Calu3 (cell line): Measurements from ENCODE around the gene NHLRC3. TPM values are rescaled to one million over a fixed set of nuclear protein-coding genes. Genes with fewer than 3 reads are reported as not detected.

Source experiments
- BruUV-seq: library from RNA; stranded (reverse); fragments of 400-500 nt; replicated peaks from 2 replicates; lab custom pipeline; 2021; lab: Mats Ljungman, UMichigan
- CTCF ChIA-PET: fragments of 300-600 bp; sonication (Branson Sonifier 250); formaldehyde crosslinking; loops from one replicate; lab custom pipeline; 2022; ENCODE audit warnings: antibody characterized with exemption; lab: Charles Lee
- DNase-seq: peaks from one replicate; pipeline ENCODE4 v3.0.0; 2022
- H3K27ac Mint-ChIP-seq: one replicate; pipeline ENCODE4 v1.8.0; 2022; ENCODE audit warnings: mixed read lengths; ENCODE audit not compliant: unreplicated experiment
- H3K27me3 Mint-ChIP-seq: one replicate; pipeline ENCODE4 v1.8.0; 2022; ENCODE audit warnings: mixed read lengths; ENCODE audit not compliant: unreplicated experiment
- H3K36me3 Mint-ChIP-seq: one replicate; pipeline ENCODE4 v1.8.0; 2022; ENCODE audit warnings: mild to moderate bottlenecking, moderate library complexity, mixed read lengths; ENCODE audit not compliant: insufficient read depth, unreplicated experiment
- H3K4me1 Mint-ChIP-seq: one replicate; pipeline ENCODE4 v1.8.0; 2022; ENCODE audit warnings: mild to moderate bottlenecking, low read depth, mixed read lengths; ENCODE audit not compliant: unreplicated experiment
- H3K4me3 Mint-ChIP-seq: one replicate; pipeline ENCODE4 v1.8.0; 2022; ENCODE audit warnings: mild to moderate bottlenecking, low read depth, moderate library complexity, mixed read lengths; ENCODE audit not compliant: unreplicated experiment
- H3K9me3 Mint-ChIP-seq: one replicate; pipeline ENCODE4 v1.8.0; 2022; ENCODE audit warnings: low read depth, mixed read lengths; ENCODE audit not compliant: unreplicated experiment
- intact Hi-C: fragments of 100-400 bp; cut with micrococcal nuclease; formaldehyde crosslinking; loops from one replicate; pipeline ENCODE4 v1.10.0; 2022; ENCODE audit not compliant: unreplicated experiment
- total RNA-seq: library from RNA; stranded (reverse); gene quantifications from 2 replicates; pipeline ENCODE4 v1.2.3, GENCODE V29; 2022
- TF ChIP-seq, protein P1 (sequence below): fragments of 200-600 bp; IDR thresholded peaks from one replicate; pipeline ENCODE4 v1.8.0; 2022; ENCODE audit warnings: antibody characterized with exemption; ENCODE audit not compliant: unreplicated experiment

NHLRC3 gene
- total RNA-seq, 1 experiment from 2014 or later: 23.1 TPM

DNA sequence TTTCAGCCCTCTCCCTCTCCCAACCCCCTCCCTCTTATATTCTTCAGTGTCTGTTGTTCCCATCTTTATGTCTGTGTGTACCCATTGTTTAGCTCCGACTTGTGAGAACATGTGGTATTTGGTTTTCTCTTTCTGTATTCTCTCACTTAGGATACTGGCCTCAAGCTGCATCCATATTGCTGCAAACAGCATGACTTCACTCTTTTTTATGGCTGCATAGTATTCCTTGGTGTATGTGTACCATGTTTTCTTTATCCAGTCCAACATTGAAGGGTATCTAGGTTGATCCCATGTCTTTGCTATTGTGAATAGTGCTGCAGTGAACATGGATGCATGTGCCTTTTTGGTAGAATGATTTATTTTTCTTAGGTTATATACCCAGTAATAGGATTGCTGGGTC lies 17.8 kb downstream of the NHLRC3 start:
- H3K36me3 Mint-ChIP-seq: no peaks in the 10 kb centered on the region
- H3K4me1 Mint-ChIP-seq: no peaks in the 10 kb centered on the region
- TF ChIP-seq, protein P1, sequence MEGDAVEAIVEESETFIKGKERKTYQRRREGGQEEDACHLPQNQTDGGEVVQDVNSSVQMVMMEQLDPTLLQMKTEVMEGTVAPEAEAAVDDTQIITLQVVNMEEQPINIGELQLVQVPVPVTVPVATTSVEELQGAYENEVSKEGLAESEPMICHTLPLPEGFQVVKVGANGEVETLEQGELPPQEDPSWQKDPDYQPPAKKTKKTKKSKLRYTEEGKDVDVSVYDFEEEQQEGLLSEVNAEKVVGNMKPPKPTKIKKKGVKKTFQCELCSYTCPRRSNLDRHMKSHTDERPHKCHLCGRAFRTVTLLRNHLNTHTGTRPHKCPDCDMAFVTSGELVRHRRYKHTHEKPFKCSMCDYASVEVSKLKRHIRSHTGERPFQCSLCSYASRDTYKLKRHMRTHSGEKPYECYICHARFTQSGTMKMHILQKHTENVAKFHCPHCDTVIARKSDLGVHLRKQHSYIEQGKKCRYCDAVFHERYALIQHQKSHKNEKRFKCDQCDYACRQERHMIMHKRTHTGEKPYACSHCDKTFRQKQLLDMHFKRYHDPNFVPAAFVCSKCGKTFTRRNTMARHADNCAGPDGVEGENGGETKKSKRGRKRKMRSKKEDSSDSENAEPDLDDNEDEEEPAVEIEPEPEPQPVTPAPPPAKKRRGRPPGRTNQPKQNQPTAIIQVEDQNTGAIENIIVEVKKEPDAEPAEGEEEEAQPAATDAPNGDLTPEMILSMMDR: no peak
- DNase-seq: no peak
- no peak overlapping the region for H3K27ac Mint-ChIP-seq
- CTCF ChIA-PET: no interaction called here
- no peaks in the 10 kb centered on the region for H3K27me3 Mint-ChIP-seq
- H3K4me3 Mint-ChIP-seq: no peak overlapping the region
- intact Hi-C loops: no loop called here
- BruUV-seq: no TSS peak
- H3K9me3 Mint-ChIP-seq: no peaks in the 10 kb centered on the region

DNA sequence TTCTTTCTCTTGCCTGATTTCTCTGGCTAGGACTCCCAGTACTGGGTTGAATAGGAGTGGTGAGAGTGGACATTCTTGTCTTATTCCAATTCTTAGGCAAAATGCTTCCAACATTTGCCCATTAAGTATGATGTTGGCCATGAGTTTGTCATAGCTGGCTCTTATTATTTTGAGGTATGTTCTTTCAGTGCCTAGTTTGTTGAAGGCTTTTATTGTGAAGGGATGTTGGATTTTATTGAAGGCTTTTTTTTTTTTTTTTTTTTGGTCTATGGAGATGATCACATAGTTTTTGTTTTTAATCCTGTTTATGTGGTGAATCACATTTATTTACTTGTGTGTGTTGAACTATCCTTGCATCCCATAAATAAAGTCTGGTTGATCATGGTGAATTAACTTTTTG lies 19.8 kb downstream of the NHLRC3 start:
- Mint-ChIP-seq H3K27me3 (no peaks in the 10 kb centered on the region), H3K27ac (no peak overlapping the region), H3K36me3 (no peaks in the 10 kb centered on the region), H3K4me1 (no peaks in the 10 kb centered on the region), H3K4me3 (no peak overlapping the region), H3K9me3 (no peaks in the 10 kb centered on the region)
- no peak for DNase-seq
- intact Hi-C loops: no loop called here
- TF ChIP-seq, protein P1: no peak
- no TSS peak for BruUV-seq
- CTCF ChIA-PET: no interaction called here

GRCh38 chr13:39062004-39062403 lies 23.7 kb downstream of the NHLRC3 start:
- DNase-seq: no peak
- Mint-ChIP-seq H3K27me3 (no peaks in the 10 kb centered on the region), H3K36me3 (no peaks in the 10 kb centered on the region), H3K4me3 (no peak overlapping the region), H3K9me3 (no peaks in the 10 kb centered on the region), H3K4me1 (no peaks in the 10 kb centered on the region), H3K27ac (no peak overlapping the region)
- no TSS peak for BruUV-seq
- CTCF ChIA-PET: no interaction called here
- TF ChIP-seq, protein P1: no peak
- intact Hi-C loops: no loop called here

GRCh38 chr13:39072842-39073241 lies 34.6 kb downstream of the NHLRC3 start:
- H3K9me3 Mint-ChIP-seq: no peaks in the 10 kb centered on the region
- DNase-seq: no peak
- H3K4me1 Mint-ChIP-seq: no peaks in the 10 kb centered on the region
- no TSS peak for BruUV-seq
- no peak overlapping the region for H3K27ac Mint-ChIP-seq
- no peaks in the 10 kb centered on the region for H3K36me3 Mint-ChIP-seq
- no peak overlapping the region for H3K4me3 Mint-ChIP-seq
- peaks cover 34% of the 10 kb centered on the region for H3K27me3 Mint-ChIP-seq
- CTCF ChIA-PET: no interaction called here
- TF ChIP-seq, protein P1: no peak
- intact Hi-C loops: no loop called here
